Limb (tissue), 2 donors: ENCODE results near the gene ZNF710.

Source experiments
- DNase-seq, 2 donors: peaks; one replicate each; pipeline ENCODE4 v3.0.0-alpha.2; 2016; ENCODE audit errors: extremely low spot score in 2 of 2

ZNF710 gene

DNA sequence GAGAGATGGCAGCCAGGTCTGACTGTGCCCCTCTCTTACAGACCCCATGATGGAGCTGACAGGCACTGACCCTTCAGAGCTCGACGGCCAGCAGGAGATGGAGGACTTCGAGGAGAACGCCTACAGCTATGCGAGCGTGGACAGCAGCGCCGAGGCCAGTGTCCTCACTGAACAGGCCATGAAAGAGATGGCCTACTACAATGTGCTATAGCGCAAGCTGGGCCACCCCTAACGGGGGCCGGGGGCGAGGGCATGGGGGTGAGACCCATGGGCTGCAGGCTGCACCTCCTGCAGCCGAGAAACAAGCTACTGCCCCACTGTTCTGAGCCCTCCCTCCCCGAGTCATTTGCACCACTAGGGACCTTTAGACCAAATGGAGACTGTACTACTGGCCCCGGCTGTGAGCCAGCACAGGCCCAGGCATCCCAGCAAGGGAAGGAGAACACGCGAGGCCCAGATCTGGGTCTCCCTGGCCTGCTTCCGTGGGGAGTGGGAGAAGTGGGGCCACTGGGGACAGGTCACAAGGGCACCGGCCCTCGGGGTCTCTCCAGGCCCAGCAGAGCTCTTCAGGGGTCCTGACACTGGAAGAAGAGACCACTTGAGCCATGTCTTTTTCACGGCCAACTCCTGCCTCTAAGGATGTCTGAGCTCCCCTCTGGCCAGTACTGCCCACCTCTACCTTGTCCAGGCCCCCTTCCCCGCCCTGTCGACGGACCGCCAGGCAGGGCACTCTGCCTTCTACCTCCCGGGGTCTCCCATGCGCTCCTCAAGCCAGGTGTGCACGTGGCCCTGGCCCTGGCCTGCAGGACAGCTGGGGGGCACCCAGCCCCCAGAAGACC, 78.7 kb downstream of the ZNF710 start:
- no peak for DNase-seq

DNA sequence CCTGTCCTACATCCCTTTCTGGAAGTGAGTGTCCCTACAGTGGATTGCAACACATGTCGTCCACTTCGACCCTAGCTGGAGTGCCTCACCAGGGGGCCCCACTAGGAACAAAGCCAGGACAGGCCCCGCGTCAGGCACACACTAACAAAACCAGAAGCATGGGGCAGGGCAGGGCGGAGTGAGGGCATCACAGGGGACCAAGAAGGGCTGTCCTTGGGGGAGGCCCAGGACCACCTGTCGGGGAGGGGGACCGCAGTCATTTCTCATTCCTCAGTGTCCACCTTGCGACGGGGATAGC, 79.3 kb downstream of the ZNF710 start:
- no peak for DNase-seq

DNA sequence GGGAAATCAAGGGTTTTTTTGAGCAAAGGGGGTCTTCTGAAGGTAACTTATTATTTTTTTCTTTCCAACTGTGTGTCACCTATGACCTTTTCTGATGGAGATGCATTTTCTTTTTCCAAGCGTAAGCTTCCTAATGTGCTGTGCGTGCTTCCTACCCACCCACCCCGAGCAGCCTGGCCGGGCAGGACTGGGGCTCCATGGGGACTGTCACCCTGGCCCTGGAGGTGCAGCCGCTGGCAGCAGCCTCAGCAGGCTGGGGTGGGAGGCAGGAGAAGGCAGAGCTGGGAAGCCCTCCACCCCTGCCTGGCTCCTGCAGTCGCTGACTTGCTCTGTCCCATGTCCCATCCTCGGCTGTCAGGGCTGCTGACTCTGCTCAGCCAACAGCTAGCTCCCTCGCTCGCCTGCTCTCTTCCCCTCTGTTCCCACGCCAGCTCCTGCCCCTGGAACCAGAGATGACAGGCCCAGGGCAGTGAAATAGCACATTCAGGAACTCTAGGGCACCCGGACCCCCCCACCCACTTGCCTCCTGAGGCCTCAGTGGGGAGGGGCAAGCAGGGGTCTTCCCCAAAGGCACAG, 79.8 kb downstream of the ZNF710 start:
- DNase-seq, result no peak

DNA sequence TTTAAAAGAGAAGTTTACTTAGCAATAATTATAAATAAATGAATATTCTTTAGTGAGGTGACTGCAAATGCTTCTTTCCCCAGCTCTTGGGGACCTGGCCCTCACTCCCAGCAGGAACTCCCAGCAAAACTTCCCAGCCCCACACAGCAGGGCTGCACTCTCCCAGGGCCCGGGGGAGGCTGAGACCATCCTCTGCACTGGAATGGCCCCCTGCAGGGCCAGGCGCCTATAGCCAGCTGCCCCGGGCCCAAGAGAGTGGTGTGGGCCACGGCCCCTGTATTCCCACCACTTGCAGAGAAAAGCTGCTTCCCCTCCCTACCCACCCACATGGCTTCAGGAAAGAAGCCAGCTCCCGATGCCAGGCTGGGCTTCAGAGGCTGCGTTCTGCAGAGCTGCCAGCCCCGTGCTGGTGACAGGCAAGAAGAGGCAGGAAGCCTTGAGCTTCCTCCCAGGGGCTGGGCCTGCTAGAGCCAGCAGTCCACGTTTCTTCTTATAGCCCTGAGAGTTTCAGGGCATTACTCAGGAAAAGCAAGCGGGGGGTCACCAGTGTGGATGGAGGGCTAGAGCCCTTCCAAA, 81.1 kb downstream of the ZNF710 start:
- DNase-seq, result no peak

DNA sequence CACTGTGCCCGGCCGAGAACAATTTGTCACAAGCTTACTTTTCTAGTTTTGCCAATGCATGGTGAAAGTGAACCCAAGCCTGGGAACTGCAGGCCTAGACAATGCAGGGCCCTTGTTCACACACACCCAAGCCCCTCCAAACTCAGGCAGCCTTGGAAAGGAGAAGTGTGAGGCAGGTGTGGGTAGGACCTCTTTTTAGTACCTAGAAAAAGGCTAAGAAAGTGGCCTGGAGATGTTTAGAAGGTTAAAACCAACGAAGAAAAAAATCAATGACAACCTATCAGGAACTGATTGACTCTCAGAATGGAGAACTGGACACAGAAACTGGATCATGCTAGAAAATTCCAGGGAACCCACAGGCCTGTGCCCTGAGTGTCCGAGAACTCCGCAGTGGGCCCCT, 82.3 kb downstream of the ZNF710 start:
- no peak for DNase-seq

DNA sequence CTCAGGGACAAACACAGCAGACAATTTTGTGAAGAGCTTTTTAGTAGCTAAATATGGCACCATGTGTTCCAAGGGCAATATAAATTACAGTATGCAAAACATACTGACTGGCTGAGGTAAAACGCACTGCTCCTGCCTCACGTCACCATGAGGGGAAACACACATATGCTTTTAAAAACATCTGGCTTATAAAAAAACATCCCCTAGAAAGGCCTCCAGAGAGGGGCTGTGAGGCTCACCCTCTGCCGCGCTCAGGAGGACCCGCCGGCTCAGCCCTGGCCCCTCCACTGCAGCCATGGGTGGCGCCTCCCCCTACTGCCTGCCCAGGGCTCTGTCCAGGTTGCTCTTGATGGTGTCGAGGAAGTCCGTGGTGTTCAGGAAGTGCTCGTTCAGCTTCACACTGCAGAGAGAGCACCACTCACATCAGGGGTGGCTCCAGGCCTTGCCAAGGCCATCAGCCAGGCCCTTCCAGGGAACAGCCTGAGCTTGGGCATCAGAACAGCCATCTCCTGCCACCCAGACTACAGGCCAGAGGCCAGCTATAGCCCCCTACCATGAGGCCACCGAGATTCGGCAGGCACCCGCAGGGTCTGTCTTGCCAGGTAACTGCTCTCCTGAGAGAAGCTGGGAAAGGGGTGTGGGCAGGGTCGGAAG, 83.0 kb downstream of the ZNF710 start:
- no peak for DNase-seq

DNA sequence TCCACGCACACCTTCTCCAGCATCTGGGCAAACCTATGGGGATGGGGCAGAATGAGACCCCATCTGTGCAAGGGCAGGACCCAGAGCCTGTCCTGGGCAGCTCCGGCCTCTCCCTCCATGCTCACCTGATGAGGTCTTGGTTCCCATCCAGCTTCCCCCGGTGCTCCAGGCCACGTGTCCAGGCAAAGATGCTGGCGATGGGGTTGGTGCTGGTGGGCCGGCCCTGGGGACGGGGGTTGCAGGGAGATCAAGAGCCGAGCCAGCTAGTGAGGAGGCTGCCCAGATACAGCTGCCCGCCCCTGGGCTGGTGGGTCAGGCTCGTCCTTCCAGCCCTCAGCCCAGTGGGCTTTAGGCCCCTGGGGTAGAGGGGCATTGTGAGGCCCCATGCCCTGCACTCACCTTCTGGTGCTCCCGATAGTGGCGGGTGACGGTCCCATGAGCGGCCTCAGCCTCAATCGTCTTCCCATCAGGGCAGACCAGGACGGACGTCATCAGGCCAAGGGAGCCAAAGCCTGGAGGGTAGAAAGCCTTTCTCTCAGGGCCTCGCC, 83.8 kb downstream of the ZNF710 start:
- DNase-seq, result no peak

DNA sequence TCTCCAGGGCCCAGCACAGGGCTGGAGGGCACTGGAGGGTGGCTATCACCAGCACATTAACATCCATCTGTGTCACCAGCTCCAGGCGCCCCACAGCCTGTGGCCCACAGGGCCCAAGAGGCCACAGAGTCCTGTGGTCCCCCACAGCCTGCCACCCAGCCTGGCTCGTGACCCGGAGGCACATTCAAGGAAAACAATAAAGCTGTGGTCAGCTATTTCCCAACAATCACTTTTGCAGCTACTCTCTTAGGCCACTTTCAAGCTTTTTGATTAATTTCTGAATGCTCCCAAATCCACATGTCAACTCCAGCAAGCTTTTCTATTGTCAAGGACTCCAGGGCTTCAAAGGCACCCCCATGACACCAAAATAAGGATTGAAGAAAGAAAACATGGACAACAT, 84.4 kb downstream of the ZNF710 start:
- no peak for DNase-seq

DNA sequence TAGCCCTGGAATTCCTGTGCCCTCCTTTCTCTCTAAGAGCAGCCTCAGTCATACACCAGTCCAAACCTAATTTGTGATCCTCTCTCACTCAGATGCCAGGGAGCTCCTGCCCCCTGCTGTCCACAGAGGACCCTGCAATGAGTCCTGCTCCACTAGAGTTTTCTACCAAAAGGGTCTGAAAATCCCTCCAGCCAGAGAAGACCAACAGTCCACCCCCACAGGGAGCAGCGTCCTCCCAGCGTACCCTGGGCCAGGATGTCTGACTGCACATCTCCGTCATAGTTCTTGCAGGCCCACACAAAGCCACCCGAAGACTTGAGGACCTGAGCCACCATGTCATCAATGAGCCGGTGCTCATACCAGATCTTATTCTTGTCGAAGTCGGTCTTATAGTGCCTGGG, 85.7 kb downstream of the ZNF710 start:
- no peak for DNase-seq

DNA sequence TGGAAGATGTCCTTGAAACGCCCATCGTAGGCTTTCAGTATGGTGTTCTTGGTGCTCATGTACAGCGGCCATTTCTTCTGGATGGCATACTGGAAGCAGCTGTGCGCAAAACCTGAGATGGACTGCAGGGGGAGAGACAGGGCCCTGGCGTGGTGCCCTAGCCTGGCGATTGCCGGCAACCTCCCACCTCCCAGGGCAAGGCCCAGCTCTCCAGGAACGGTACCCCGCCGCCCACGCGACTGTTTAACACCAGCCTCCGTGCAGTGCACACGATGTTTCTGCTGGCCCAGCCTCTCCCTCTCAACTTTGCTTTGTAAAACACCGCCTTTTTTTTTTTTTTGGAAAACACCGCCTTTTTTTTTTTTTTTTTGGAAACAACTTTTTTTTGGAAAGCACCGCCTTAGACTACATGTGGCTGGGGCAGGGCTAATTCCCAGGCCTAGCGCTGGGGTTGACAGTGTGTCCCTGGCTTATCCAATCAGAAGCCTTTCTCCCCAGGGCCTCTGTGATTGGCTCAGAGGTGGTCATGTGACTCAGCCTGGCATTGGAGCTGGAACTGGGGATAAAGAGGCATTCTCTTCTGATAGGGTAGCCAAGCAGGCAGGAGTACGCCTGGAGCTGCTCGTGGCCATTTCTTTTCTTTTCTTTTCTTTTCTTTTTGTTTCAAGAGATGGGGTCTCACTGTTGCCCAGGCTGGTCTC, 86.5 kb downstream of the ZNF710 start:
- no peak for DNase-seq

DNA sequence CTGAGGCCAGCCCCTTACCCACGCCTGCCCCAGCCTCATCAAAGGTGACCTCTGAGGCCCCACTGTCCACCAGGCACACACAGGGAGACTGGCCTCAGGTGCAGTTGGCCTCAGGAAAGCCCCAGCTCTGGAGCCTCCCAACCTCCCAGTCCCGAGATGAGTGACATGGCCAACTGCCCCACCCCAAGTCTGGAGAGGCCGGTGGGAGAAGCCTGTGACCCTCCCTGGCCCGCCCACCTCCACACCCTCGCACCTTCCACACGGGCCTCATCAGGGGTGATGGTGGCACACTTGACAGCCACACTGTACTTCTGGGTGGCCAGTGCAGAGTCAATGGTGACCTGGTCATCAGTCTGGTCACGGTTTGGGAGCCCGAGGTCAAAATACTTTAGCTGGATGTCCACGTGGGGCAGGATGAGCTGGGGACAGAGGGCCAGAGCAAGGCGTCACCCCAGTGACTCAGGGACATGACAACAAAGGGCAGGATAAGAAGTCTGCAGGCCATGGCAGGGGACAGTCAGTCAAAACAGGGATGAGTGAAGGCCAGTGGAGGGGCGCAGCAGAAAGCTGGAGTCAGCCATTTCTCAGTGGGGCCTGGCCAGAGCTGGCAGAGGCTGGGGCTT, 89.2 kb downstream of the ZNF710 start:
- no peak for DNase-seq

DNA sequence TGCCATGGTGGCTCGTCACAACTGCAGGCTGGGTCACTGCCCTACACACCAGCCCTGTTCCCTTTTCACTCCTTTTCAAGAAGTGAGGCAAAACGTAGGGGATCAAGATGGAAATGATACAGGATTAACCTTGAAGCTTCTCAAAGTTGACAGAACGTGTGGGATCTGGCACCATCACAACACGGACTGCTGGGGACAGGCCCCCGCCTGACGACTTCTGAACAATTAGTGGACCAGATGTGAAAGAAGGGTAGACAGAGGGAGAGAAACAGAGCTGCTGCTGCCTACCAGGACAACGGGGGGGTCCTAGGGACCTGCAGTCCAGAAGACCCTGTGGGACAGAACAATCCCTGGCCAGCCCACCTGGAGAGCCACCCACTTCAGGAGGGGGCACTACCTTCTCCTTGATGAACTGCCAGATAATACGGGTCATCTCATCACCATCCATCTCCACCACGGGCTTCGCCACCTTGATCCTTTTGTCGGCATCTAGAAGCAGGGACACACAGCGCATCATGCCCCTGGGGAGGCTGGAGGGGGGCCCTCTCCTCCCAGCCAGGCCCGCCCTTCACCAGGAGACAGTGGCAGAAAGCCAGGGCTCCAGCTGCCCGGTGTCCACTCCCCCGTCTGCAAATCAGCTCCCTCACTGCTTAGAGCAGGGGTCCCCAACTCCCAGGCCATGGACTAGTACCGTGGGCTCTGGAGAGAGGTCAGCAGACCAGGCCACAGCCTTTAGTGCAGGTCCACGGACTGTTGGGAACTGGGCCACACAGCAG, 90.2 kb downstream of the ZNF710 start:
- DNase-seq, result no peak

DNA sequence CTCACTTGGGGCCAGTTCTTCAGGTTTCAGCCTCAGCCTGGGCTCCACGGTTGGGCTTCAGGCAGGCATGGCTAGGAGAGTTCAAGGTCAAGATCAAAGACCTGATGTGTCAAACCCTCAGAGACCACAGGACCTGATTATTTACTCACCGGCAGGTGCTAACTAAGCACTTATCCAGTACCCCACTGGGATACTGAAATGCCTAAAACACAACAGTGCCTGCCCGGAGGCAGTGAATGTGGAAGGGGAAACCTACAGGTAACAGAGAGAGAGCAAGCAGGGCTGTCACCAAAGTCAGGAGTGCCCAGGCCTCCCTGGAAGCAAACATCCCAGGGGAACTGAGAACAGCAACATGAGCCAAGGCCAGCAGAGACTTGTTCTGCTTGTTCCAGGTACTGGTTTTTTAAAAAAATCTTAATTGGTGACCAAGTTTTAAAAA, 94.4 kb downstream of the ZNF710 start:
- DNase-seq, result no peak

DNA sequence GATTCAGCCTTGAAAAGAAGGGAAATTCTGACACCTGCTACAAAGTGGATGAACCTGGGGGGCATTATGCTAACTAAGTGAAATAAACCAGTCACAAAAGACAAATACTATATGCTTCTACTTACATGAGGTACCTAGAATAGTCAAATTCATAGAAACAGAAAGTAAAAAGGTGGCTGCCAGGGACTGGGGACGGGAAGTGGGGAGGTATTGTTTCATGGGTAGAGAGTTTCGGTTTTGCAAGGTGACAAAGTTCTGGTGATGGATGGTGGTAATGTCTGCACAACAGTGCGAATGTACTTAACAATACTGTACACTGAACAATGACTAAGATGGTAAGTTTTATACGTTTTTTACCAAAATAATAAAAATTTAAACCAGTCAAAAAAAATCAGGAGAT, 96.4 kb downstream of the ZNF710 start:
- DNase-seq, result no peak

DNA sequence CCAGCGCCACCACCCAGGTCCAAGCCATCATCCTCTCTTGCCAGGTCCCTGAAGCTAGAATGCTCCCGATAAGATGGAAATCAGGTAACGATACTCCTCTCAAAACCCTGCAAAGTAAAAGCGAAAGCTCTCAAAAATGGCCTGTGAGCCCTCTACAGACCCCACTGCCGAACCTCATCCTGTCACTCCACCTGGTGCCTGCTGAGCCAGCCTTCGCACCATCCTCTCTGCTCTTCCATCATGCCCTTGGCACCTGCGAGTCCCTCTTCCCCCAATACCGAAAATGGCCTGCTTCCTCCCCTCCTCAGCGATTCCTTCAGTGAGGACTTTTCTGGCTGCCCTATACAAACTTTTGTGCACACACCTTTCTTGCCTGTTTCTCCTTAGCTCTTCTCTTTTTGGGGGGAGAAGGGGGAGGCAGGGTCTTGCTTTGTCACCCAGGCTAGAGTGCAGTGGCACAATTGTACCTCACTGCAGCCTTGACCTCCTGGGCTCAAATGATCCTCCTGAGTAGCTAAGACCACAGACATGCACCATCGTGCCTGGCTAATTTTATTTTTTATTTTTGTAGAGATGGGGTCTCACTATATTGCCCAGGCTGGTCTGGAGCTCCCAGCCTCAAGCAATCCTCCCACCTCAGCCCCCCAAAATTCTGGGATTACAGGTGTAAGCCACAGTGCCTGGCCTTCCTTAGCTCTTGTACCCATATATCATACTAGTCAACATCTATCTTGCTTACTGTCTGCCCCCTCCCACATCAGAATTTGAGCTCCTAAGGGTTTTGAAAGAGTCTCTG, 98.1 kb downstream of the ZNF710 start:
- DNase-seq, result no peak

DNA sequence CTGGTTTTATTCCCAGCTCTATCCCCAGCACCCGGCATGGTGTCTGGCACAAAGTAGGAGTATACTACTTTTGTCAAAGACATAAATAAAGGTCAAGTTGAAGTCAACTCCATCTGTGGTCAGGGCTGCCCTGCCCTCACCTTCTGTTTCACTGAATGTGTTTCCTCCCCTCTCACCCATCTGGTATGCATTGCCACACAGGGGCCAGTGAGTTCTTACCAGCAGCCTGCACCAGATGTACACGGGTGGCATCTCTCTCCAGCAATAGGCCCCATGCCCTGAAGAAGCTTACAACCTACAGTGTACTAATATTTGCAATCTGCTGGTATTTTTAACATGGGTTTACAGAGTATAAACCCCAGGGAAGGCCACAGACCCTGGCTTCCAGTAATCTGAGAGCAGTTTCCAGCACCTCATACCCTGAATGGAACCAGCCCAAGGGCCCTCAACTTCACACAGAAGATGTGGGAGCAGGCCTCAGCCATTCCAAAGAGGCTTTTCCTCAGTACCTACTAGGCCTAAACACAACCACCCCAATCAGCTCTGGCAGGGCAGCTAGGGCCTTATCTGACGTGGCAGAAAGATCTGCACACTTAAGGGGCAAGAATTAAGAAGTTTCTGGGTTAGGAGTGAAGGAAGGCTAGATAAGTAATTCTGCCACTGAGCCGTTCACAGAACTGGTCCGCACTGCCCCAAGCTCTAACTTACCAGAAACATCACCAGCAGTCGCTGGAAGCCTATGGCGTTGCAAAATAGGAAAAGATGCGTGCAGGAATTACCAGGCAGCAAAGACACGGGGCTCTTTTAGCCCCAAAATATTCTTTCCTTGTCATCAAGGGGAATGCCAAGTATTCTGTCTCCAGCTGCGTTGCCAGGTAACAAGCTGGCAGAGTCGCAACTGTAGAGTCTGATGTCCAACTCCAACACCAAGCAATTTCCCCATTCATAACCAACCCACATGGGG, 99.0 kb downstream of the ZNF710 start:
- peak; percentile 61 to 62 for DNase-seq

DNA sequence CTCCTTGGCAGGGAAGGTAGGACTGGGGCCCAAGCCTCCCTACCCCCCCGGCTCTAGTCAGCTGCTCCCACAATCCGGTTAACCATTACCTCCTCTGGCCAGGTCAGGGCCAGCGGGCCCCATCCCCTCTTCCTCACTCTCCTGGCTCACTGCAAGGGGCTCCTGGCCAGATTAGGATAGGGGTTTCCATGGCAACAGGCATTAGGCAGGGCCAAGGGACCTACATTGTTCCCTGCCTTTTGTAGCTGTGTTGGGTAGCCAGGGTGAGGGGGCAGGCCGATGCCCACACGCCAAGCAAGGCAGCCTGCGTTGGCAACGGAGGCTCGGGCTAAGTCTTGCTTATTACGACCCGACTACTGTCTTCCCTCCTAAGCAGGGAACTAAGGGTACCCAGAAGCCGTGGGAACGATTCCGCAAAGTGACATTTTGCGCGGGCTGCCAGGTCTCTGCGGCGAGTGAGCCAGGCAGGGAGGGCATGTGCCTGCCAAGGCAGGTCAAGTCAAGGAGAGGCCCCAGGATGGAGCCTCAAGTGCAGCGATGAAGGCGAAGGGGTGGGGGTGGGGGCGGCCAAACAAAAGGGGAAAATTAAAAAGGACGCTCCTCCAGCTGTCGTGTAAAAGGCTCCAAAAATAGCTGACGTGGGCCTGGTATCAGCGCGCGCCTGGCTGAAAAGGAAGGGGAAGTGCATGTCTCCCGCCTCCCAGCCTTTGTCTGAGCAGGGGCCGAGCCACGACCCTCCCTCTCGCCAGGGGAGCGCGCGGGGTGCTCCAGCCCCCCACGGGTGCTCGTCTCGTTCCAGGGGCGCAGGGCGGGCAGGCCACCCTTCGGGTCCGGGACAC, 100.2 kb downstream of the ZNF710 start:
- DNase-seq, result peak; percentile 40 to 73
